Activated CD8-positive, alpha-beta memory T cell treated with anti-CD3 and anti-CD28 coated beads, Interleukin-2, amount 50 U/mL, for 1 hour (primary cell): ENCODE results near the gene SMPX.

Source experiments
- DNase-seq: peaks from one replicate; pipeline ENCODE4 v3.0.0-alpha.2; 2020; ENCODE audit errors: extremely low read depth

The SMPX gene

DNA sequence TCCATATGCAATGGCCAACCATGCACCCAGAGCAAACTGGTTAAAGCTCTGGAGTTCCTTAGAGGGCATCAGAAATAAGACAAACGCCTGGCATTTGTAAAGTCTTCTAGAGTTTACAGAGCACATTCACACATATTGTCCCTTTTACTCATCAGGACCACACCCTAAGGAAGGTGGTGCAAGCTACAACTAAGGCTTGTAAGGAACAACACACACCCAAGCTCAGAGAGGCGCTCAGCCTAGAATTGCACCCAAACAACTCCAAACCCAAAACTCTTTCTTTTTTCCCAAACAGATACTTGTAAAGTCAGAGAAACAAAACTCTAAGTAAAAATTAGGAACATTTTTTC is 46.1 kb downstream of the SMPX start:
- no peak for DNase-seq

DNA sequence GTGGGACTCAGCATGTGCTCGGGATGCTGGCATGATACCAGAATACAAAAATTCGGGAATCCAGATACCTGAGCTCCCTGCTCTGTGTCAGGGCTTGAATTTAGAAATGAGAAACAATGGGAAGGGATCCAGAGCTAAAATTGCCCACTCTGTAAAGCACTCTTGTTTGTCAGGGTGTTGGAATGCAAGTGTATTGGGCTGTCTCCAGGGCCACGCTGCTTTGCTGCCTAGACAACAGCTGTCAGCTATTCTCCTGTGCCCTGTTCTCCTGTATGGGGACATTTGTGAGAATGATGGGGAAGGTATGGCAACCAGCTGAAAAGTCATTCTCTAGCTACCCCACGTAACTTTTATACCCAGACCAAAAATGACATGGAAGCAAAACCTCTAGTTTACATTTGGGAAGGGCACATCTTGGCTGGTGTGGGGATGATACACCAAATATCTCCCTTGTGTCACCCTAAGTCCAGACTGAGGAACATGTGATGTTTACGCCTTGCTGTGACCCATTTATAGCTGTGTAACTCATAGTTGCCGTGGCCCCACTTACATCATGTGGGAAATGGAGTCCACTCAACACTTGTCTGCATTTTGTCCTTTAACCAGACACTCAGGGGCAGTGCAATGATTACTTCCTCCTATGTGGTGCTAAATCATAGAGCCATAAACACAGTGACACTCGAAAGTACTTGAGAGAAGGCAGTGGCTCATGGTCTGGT is 46.6 kb downstream of the SMPX start:
- DNase-seq: no peak

DNA sequence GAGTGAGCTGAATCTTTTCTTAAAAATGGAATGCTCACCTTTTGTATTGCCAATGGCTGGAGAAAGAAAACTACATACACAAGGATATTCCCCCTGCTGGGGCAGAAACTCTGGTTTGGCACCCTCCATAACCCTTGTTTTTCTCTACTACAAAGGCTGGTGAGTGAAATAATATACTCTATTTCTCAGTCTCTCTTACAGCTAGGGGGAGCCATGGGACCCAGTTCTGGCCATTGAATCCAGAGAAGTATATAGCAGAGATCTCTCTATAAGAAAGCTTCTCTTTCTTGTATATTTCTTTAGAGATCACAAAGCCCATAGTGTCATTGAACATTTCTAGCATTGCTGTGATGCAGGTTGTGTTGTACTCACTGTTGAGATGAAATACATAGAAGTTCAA is 49.8 kb downstream of the SMPX start:
- no peak for DNase-seq

DNA sequence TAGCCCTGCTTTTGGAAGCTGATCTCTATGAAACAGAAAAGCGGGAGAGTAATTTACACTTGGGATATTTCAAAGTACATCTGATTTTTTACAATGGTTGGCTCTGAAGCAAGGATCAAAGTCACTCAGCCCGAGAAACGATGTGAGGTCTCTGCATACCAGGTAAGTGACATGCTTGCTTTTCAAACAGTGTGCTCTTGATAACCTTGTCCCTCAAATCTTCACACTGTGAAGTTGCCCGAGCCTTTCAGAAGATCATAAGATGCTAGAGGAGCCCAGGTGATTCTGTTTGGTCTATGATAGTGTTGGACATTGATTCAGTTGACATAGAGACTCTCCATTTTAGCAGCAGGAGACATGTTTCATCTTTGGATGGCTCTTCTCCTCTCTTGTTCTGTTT is 52.7 kb downstream of the SMPX start:
- DNase-seq: no peak

DNA sequence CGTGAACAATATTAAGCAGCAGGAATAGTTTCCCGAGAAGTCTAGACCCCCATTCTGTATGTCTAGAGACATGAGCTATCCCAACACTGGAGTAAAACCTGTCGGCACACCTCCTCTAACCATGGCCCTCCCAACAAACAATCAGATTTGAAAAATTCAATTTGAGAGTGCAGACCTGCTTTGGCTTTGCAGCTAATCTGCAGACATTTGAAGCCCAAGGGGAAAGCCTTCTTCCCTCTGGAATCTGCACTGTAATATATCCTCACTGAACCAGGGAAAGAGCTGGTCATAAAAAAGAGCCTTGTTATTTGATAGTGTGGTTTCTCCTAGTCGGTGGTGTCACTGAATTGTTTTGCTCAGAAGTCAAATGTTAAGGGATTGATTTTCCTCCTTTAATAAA is 55.2 kb downstream of the SMPX start:
- no peak for DNase-seq

DNA sequence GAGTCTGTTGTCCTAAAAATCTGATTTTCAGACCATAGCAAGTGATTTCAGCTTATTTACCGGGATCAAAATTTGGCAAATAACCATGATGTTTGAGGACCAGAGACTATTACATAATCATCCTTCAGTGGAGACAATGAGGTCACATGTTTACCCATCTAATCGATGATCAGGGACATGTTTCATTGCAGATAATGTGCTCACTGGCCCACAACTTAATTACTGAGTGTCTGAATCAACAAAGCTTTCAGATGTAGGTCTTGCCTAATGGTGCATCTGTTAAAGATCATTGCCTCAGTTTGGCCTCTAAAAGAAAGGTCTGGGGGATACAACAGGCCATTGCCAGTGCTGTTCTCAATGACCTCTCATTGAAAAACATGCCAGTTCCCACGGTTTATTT is 56.9 kb downstream of the SMPX start:
- no peak for DNase-seq

DNA sequence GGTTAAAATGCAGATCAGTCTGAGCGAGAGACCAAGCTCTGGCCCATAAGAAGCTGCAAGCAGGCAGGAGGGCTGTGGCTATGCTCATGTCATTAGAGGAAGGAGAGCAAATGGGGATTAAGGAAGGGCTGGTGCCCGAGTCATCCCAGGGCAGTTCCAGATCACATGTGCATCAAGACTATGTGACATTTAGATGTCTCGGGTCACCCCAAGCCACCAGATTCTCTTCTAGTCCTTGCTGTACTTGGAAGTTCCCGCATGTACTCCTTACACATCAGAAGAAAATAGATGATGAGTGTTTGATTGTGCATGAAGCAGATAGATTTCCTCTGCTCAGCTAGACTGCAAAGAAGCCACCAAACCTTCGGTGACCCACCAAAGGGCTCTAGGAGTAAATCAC is 57.6 kb downstream of the SMPX start:
- no peak for DNase-seq

DNA sequence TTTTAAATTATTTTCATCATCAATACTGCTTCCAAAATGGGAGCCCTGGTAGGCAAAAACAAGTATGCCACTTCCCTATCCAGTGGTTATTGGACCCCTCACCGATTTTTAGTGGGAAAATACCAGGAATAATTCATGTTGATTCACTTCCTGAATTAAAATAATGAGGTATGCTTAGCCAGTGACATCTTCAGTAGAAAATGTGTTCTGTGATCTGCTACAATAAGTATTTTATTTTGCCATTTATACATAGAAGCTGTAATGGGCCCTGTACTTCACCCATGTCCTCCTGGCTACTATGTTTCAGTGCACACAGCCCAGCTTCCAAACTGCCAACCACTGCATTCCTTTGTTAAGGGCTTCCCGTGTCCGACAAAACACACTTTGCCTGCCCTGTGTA is 58.8 kb downstream of the SMPX start:
- no peak for DNase-seq

DNA sequence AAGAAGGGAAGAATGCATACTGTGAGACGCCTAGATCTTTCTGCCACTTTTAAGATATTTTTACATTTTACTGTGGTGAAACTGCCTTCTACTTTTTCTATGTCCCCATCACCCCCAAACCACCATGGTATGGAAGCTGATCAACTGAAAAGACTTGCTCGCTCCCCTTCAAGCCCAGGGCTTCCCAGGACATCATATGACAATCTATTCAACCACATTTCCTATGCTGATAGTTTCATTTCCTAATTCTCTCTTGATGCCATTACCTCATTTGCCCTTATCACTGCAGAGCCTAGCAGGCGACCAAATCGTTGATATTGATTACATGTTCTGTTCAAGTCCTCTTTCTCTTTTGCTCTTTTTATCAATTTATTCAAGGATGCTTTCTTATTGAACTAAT is 59.6 kb downstream of the SMPX start:
- no peak for DNase-seq

DNA sequence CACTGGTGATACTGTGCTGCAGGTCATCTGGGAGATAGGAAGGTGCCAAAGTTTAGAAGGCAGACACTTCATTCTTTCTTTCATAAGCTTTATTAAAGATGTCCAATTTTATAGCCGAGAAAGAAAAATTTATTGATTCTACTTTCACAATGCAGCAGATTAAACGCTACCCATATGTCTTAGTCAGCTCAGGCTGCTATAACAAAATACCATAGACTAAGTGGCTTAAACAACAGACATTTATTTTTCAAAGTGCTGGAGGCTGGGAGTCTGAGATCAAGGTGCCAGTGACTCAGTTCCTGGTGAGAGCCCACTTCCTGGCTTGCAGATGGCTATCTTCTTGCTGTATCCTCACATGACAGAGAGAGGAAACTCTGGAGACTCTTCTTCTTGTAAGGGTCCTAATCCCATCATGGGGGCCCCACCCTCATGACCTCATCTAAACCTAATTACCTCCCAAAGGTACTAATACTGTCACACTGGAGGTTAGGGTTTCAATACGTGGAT is 66.4 kb downstream of the SMPX start:
- DNase-seq: no peak

DNA sequence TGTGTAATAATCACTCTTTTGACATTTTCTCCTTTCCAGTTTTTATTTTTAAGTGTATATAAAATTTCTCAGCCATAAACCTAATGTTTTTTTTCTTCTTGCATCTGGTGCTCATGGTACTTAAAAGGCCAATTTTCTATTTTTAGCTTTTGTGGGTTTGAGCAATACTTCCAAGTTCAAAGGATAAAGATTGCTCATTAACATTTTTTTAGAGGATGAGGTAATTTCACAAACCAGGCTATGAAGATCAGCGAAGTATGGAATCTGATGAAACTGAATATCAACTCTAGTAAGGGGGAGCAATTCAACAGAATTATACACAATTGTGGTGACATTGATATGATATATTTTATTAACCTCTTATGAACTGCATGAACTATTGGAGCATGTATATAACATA is 74.0 kb downstream of the SMPX start:
- no peak for DNase-seq

DNA sequence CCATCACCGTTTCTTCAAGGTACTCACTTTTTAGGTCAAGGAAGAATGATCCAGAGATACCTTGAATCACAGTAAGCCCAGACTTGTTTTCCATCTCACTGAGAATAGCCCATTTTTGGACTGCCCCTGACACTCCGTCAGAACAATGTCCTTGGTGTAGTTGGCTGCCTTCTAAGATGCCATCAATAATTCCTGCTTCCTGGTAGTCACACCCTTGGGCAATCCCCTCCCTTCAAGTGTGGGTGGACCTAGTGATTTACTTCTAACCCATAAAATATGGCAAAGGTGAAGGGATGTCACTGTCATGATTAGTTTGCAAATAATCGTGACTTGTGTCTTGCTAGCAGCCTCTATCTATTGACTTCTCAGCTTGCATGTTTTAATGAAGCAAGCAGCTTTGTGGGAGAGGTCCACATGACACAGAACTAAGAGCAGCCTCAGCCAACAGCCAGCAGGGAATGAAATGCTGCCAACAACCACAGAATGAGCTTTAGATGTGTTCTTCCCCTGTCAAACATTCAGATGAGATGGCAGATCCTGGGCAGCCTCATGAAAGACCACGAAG is 79.8 kb downstream of the SMPX start:
- no peak for DNase-seq

DNA sequence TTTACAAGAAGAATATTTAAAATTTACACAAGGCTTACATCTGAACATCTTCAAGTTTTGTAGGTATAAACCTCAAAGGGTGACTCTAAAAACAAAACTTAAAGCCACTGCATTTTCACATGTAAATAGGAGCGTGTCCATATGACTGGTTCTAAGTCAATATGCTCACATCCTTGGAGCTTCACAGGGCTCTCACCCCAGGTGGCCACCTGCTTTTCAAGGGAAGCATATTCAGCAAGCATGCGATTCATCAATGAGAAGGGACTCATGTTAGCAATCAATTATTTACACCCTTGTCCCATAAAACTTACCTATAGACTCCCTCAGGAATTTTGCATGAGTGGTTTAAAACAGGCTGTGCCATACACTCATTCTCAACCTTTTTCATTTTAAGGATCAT is 82.0 kb downstream of the SMPX start:
- DNase-seq: no peak

DNA sequence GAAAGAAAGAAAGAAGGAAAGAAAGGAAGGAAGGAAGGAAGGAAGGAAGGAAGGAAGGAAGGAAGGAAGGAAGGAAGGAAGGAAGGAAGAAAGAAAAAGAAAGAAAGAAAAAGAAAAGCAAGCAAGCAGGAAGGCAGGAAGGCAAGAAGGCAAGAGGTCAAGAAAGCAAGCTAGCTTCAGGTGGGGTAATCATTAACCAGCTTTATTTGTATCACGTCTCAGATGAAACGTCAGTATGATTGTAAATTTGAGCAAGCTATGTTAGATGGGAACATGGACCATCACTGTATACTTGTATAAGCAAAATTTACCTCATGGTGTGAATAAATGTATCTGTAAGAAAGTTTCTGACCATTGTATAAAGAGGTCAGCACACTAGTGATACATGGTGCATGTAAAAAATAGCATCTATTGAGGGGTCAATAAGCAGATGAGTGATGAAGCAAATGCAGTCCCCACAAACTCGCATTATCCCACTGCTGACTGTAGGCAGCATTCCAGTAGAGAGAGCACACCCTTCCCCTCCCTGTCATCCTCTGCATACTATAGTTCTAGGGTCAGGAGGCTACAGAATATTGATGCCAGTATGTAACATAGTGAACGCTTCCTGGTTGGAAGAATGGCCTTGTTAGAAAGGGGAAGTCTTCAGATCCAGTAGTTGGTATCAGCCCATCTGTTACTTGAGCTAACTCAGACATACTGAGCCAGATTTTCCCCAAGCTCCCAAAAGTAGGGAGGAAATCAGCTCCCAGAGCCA is 83.3 kb downstream of the SMPX start:
- no peak for DNase-seq

DNA sequence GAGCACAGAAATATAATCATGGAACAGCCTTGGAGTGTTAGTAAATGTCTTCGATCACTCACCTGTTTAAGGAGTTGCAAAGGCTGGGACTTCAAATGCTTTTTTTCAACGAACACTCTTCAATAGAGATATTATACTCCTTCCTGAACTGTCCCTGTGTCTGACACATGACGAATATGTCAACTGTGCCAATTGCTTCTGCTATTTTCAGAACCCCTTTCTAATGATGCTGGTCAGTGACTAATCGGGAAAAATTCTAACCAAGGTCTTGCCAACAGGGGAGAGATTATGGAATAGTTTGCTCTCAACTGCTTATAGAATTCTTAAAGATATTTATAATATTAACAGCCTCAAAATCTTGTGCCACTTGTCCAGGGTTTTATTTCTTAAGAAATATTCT is 91.2 kb downstream of the SMPX start:
- DNase-seq: no peak

DNA sequence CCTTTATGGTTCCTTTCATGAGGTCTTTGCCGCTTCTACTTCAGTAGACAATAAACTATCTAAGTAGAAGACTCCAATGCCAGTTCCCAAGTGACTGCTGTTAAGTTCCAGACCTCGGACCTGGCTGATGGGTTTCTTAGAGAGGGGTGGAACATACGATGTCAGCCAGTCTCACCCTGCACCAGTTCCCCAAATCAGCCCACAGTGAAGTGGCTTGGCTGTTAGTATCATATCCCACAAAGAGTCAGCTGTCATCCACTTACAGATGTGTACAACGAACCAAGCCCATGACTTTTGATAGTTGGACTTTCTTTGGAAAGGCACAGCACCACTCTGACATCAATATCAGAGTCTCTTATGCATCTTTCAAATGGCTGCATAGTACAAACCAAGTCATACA is 91.7 kb downstream of the SMPX start:
- no peak for DNase-seq

DNA sequence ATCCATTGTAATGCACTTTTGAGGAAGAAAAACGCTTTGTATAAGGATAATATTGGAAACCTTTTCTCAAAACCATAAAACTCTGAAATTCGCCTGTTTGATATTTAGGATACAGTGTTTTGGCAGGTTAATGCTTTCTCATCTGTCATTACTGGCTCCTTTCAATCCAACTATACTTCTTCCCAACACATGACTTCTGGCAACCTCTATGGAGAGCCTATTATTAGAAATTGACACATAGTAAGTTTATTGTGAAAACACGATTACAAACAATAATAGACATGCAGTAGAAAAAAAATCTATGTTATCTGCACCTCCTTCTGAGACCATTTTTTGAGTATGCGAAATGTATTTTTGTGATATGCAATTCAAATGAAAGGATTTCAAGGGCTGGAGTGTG is 95.2 kb downstream of the SMPX start:
- no peak for DNase-seq

DNA sequence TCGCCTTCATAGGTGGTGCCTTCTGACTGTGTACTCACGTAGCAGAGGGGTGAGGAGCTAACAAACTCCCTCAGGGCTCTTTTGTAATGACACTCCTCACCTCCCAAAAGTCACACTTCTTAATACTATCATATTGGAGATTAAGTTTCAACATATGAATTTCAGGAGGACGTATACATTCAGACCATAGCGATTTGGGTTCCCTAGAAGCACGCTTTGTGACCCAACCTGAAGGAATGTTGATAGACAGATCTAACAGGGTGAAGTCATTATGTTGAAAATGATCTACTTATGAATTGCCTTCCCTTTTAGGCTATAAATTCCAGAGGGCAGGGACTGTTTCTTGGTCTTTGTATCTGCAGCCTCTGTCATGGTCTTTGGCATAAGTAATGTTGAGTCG is 96.6 kb downstream of the SMPX start:
- DNase-seq: no peak

DNA sequence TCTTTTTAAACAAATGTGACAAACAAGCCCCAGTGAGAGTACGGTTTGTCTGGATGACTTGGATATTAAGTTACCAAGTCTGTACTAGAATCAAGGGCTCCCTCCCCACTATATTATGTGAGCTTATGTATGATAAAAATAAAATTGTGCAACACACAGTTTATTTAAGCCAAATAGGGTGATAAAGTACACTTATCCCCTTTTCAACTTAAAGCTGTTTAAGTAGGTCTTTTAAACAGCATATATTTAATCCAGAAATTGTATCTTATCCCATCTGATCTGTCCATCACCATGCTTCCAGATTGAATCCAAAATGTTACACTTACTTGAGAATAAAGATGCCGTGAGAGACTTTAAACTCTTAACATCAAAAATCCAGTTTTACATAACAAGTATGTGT is 97.8 kb downstream of the SMPX start:
- no peak for DNase-seq

DNA sequence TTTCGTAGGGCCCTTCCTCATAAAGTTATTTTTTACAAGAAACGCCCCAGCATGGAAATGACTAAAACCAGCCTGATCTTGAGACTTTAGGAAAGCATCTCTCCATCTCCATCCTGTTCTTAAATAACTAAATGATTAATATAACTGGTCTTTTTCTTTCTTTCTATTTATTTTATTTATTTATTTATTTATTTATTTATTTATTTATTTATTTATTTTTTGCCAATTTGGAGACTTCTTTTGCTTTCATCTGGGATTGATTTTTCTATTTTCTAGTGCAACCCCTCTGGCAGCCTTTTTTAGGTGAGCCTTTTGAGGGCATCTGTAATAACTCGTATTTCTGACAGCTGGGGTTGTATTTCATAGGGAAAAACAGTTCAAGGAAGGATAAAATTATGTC is 98.6 kb downstream of the SMPX start:
- DNase-seq: no peak

DNA sequence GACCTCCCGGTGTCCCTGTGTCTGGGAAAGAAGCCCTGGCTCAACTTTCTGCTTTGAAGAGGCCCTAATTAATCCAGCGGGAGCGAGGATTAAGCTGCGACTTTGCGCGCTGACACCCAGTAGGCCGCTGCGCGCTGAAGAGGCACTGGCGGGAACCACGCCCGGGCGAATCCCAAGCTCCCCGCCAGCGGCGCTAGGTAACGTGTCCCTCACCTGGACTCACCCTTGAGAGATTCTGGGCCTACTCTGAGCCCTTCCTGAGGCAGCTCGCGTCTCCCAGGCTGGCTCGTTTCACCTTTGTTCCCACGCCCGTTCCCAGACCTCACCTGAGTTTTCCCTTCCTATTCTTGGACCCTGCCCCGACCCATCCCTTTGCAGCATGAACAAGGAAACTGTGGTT is 99.2 kb downstream of the SMPX start:
- no peak for DNase-seq

DNA sequence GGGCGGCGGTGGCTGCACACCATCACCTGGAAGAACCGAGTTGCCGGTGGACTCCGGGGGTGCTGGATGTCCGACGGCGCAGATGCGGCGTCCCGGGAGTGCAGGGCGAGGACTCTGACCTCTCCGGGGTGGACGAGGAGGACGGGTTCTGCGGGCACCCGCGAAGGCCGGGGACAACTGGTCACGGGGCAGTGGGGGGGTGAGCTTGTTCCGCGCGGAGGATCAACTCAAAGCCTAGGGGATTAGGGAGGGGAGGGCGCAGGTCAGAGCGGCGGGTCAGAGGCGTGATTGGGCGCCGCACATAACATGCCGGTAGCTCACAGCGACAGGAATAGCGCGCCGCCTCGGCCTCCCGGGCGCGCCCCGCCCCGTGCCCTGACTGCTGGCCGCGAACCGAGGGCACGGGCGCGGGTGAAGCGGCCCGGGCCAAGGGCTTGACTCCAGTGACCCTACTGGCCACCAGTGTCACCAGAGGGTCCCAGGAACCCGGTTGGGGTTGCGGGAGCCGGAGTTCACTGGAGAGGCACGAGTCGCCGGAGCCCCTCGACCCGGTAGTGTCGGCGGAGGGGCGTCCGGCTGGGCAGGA is 99.7 kb downstream of the SMPX start, which contains the start of gene KLHL34:
Gene KLHL34, minus strand, starts transcription at position 179 of the 586 bp plus-strand sequence. CDS start 542 bp downstream, outside the sequence.
- DNase-seq: no peak
